IMR-90 (cell line): ENCODE data around the gene GLS2.
"Not testable (repeated sequence)": the region's sequence is repeated elsewhere in the genome, so short reads cannot be mapped to it uniquely, and the experiment has no call there.

Experiments
- FOS ChIP-seq: fragments of 150-350 bp; IDR thresholded peaks from 2 replicates; pipeline ENCODE4 v1.6.1; 2016; ENCODE audit warnings: low read depth, low read length
- MXI1 ChIP-seq: IDR thresholded peaks from 2 replicates; pipeline ENCODE4 v1.6.1; 2012; ENCODE audit warnings: low read depth, mild to moderate bottlenecking, low read length, moderate library complexity, borderline replicate concordance
- POLR2A ChIP-seq: IDR thresholded peaks from 2 replicates; pipeline ENCODE4 v1.6.1; 2012; ENCODE audit warnings: mild to moderate bottlenecking, low read depth, low read length
- RCOR1 ChIP-seq: IDR thresholded peaks from 2 replicates; pipeline ENCODE4 v1.6.1; 2012; ENCODE audit warnings: mild to moderate bottlenecking, low read length, improper control_type of control experiment; ENCODE audit not compliant: insufficient replicate concordance
- RFX5 ChIP-seq: IDR thresholded peaks from 2 replicates; pipeline ENCODE4 v1.8.0; 2012; ENCODE audit warnings: low read depth, mild to moderate bottlenecking, low read length, moderate library complexity
- TF ChIP-seq, protein P1 (sequence below): fragments of 150-350 bp; IDR thresholded peaks from 2 replicates; pipeline ENCODE4 v1.6.1; 2017; ENCODE audit warnings: mild to moderate bottlenecking, antibody characterized with exemption, low read length, low read depth
- TF ChIP-seq, protein P2 (sequence below): conservative IDR thresholded peaks from 2 replicates; pipeline ENCODE4 v1.5.1; 2012; ENCODE audit warnings: mild to moderate bottlenecking, low read depth, low read length, improper control_type of control experiment

DNA sequence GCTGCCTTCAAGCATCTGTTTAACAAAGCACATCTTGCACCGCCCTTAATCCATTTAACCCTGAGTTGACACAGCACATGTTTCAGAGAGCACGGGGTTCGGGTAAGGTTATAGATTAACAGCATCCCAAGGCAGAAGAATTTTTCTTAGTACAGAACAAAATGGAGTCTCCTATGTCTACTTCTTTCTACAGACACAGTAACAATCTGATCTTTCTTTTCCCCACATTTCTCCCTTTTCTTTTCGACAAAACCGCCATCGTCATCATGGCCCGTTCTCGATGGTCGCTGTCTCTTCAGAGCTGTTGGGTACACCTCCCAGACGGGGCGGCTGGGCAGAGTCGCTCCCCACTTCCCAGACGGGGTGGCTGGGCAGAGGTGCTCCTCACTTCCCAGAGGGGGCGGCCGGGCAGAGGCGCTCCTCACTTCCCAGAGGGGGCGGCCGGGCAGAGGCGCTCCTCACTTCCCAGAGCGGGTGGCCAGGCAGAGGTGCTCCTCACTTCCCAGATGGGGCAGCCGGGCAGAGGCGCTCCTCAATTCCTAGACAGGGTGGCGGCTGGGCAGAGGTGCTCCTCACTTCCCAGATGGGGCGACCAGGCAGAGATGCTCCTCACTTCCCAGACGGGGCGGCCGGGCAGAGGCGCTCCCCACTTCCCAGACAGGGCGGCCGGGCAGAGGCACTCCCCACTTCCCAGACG, 5.6 kb upstream of the GLS2 start:
- TF ChIP-seq, protein P1, sequence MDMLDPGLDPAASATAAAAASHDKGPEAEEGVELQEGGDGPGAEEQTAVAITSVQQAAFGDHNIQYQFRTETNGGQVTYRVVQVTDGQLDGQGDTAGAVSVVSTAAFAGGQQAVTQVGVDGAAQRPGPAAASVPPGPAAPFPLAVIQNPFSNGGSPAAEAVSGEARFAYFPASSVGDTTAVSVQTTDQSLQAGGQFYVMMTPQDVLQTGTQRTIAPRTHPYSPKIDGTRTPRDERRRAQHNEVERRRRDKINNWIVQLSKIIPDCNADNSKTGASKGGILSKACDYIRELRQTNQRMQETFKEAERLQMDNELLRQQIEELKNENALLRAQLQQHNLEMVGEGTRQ = not testable (repeated sequence)
- not testable (repeated sequence) for TF ChIP-seq POLR2A, RCOR1, MXI1, FOS, RFX5
- TF ChIP-seq, protein P2, sequence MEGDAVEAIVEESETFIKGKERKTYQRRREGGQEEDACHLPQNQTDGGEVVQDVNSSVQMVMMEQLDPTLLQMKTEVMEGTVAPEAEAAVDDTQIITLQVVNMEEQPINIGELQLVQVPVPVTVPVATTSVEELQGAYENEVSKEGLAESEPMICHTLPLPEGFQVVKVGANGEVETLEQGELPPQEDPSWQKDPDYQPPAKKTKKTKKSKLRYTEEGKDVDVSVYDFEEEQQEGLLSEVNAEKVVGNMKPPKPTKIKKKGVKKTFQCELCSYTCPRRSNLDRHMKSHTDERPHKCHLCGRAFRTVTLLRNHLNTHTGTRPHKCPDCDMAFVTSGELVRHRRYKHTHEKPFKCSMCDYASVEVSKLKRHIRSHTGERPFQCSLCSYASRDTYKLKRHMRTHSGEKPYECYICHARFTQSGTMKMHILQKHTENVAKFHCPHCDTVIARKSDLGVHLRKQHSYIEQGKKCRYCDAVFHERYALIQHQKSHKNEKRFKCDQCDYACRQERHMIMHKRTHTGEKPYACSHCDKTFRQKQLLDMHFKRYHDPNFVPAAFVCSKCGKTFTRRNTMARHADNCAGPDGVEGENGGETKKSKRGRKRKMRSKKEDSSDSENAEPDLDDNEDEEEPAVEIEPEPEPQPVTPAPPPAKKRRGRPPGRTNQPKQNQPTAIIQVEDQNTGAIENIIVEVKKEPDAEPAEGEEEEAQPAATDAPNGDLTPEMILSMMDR = not testable (repeated sequence)
